SK-N-MC (cell line): ENCODE data around the gene DNAH12.

Experiments used
- EZH2 ChIP-seq: fragments of 200-600 bp; sonication (generic); IDR thresholded peaks from one replicate; pipeline ENCODE4 v1.6.1; 2017; ENCODE audit warnings: antibody characterized with exemption
- FOXP2 ChIP-seq: optimal IDR thresholded peaks from 2 replicates; pipeline ENCODE3; 2011; ENCODE audit warnings: mild to moderate bottlenecking, moderate library complexity; ENCODE audit not compliant: insufficient read depth; ENCODE audit errors: extremely low read length, control extremely low read depth

DNA sequence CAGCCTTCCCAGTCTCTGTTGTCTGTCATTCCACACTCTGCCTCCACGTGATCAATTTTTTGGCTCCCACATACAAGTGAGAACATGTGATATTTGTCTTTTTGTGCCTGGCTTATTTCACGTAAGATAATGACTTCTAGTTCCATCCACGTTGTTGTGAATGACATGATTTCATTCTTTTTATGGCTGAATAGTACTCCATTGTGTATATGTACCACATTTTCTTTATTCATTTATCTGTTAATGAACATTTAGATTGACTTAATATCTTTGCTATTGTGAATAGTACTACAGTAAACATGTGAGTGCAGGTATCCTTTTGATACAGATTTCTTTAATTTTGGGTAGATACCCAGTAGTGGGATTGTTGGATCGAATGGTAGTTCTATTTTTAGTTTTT lies 283.0 kb downstream of the DNAH12 start:
- TF ChIP-seq EZH2 (no peak), FOXP2 (no peak)
